T-helper 22 cell (primary cell): ENCODE measurements around the gene GALNT13.
"Not testable (repeated sequence)": the region's sequence is repeated elsewhere in the genome, so short reads cannot be mapped to it uniquely, and the experiment has no call there.

Experiments used
- DNase-seq: peaks from one replicate; pipeline ENCODE4 v3.0.0-alpha.2; 2020; ENCODE audit warnings: low read depth

The GALNT13 gene

GRCh38 chr2:154425994-154426393, 554.3 kb downstream of the GALNT13 start:
- no peak for DNase-seq

GRCh38 chr2:154427453-154427852, 555.7 kb downstream of the GALNT13 start:
- DNase-seq, result no peak

GRCh38 chr2:154428022-154428421, 556.3 kb downstream of the GALNT13 start:
- DNase-seq, result no peak

GRCh38 chr2:154433010-154433409, 561.3 kb downstream of the GALNT13 start:
- DNase-seq, result no peak

- DNase-seq, result no peak
These were observed 565.4 kb downstream of the GALNT13 start for GRCh38 chr2:154437104-154437503.

- DNase-seq, result no peak
These were observed 567.4 kb downstream of the GALNT13 start for GRCh38 chr2:154439156-154439555.

- DNase-seq, result no peak
These were observed 572.2 kb downstream of the GALNT13 start for GRCh38 chr2:154443919-154444318.

- no peak for DNase-seq
These were observed 574.6 kb downstream of the GALNT13 start for GRCh38 chr2:154446324-154446723.

- no peak for DNase-seq
These were observed 576.2 kb downstream of the GALNT13 start for GRCh38 chr2:154447727-154448418.

GRCh38 chr2:154449951-154450658, 578.4 kb downstream of the GALNT13 start:
- DNase-seq, result no peak

- no peak for DNase-seq
These were observed 580.7 kb downstream of the GALNT13 start for GRCh38 chr2:154452471-154452870.

- no peak for DNase-seq
These were observed 581.3 kb downstream of the GALNT13 start for GRCh38 chr2:154452906-154453493.

- DNase-seq, result no peak
These were observed 583.4 kb downstream of the GALNT13 start for GRCh38 chr2:154455166-154455565.

GRCh38 chr2:154455866-154456265, 584.1 kb downstream of the GALNT13 start:
- DNase-seq, result no peak

GRCh38 chr2:154457286-154457685, 585.6 kb downstream of the GALNT13 start:
- no peak for DNase-seq

GRCh38 chr2:154459286-154459685, 587.6 kb downstream of the GALNT13 start:
- DNase-seq, result no peak

GRCh38 chr2:154462634-154463033, 590.9 kb downstream of the GALNT13 start:
- no peak for DNase-seq

- no peak for DNase-seq
These were observed 594.5 kb downstream of the GALNT13 start for GRCh38 chr2:154466226-154466625.

- DNase-seq, result no peak
These were observed 598.7 kb downstream of the GALNT13 start for GRCh38 chr2:154470376-154470775.

GRCh38 chr2:154471492-154471891, 599.8 kb downstream of the GALNT13 start:
- DNase-seq, result not testable (repeated sequence)

GRCh38 chr2:154477319-154477718, 605.6 kb downstream of the GALNT13 start:
- no peak for DNase-seq

GRCh38 chr2:154480521-154480920, 608.8 kb downstream of the GALNT13 start:
- DNase-seq, result no peak

GRCh38 chr2:154481336-154481735, 609.6 kb downstream of the GALNT13 start:
- DNase-seq, result no peak
